ENCODE results near the gene ANKRD63. TPM values are rescaled to one million over a fixed set of nuclear protein-coding genes. Genes with fewer than 3 reads are reported as not detected.

ANKRD63 gene
- total and polyA plus RNA-seq, 2 of the 8 experiments (the other 6 are each of a cell fraction or from before 2014, with no cell fraction given) = 0.18 to 0.26 TPM

DNA sequence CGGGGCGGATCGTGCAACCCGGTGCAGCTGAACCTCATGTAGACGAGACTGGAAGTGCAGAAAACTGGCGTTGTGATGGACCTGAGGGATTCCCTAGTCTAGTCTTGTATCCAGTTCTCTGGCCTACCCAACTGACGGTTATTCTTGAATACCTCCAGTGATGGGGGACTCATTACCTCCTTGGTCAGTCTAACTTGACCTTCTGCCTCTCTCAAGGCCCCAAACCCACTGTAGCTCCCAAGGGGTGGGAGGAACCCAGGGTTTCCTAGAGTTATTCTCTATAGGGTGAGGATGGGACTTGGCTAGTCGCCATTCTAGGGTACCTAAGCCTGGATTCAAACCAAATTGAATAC, 32.6 kb downstream of the ANKRD63 start:
- H3K36me3 ChIP-seq (ENCODE audit: control insufficient read depth in 2 of 4, insufficient read depth in 4 of 4, low read length in 3 of 4) = no peaks in the 10 kb centered on the region
- H4K91ac ChIP-seq (replicated peaks; ENCODE audit: insufficient read length, low read length) = no peak overlapping the region
- no peak overlapping the region for H3K4me3 ChIP-seq (ENCODE audit: extremely low read depth in 1 of 4, insufficient read depth in 2 of 4, low read depth in 3 of 4, low read length in 4 of 4)
- no peak overlapping the region for H3K18ac ChIP-seq (ENCODE audit: extremely low read depth, low read length)
- no peak overlapping the region for H3K4ac ChIP-seq (replicated peaks; ENCODE audit: insufficient read length, low read depth, low read length)
- no peak overlapping the region for H2BK120ac ChIP-seq (replicated peaks; ENCODE audit: low read depth, low read length)
- H2BK12ac ChIP-seq (ENCODE audit: low read depth, low read length) = no peak overlapping the region
- H3K9me3 ChIP-seq (ENCODE audit: insufficient read depth in 2 of 2, low read depth in 1 of 2, low read length in 1 of 2) = no peaks in the 10 kb centered on the region
- no peak overlapping the region for H3K23ac ChIP-seq (ENCODE audit: insufficient read length)
- no peak overlapping the region for H3K4me2 ChIP-seq (ENCODE audit: insufficient read depth in 1 of 2, low read depth in 2 of 2, low read length in 2 of 2)
- 89% methylated on average over 8 of the region's 8 CpGs; no CpG with 5 or more reads in 1 of the 2 experiments for WGBS, 2 experiments (ENCODE audit: extremely low coverage in 1 of 2, insufficient coverage in 1 of 2, insufficient read length in 1 of 2, insufficient replicate concordance in 2 of 2, low coverage in 1 of 2, low lambda C conversion rate in 2 of 2, missing lambda C conversion rate in 1 of 2)
- H3K14ac ChIP-seq (ENCODE audit: insufficient read length) = no peak overlapping the region
- H4K8ac ChIP-seq (ENCODE audit: extremely low read depth, insufficient read depth, low read length) = no peak overlapping the region
- H3K23me2 ChIP-seq (ENCODE audit: low read depth, low read length) = peaks cover 7% of the 10 kb centered on the region; the same call in 1 of the 2 replicates
- H4K5ac ChIP-seq (ENCODE audit: insufficient read length, low read depth, low read length) = no peak overlapping the region
- ChIA-PET CTCF (ENCODE audit: partially characterized antibody) (interaction anchor here (1.2 to 46.3 kb wide), 6 partner anchors 10 to 65 kb away, joined by 3 to 1340 read pairs (median 12); partner anchors contain the start of gene PAK6), POLR2A (ENCODE audit: partially characterized antibody) (interaction anchor here (0.9 to 6.7 kb wide), 3 partner anchors 10 to 30 kb away, joined by 3 to 47 read pairs (median 4); partner anchors contain the start of gene PAK6)
- no peak overlapping the region for H3K56ac ChIP-seq (replicated peaks; ENCODE audit: insufficient read length, low read depth, low read length)
- H2BK5ac ChIP-seq (ENCODE audit: low read depth, low read length) = no peak overlapping the region
- DNase-seq (ENCODE audit: low read depth in 1 of 2, low spot score in 2 of 2) (no peak), FAIRE-seq (no peak)
- H3K27ac ChIP-seq (ENCODE audit: low read depth, low read length) = no peak overlapping the region
- no peak overlapping the region for H2BK20ac ChIP-seq (ENCODE audit: low read length)
- H3K79me2 ChIP-seq (ENCODE audit: control insufficient read depth in 1 of 2, insufficient read depth in 2 of 2, low read length in 2 of 2) = no peaks in the 10 kb centered on the region
- H3K79me1 ChIP-seq (ENCODE audit: low read depth, low read length) = no peaks in the 10 kb centered on the region; the same call in 1 of the 2 replicates
- no peak overlapping the region for H2BK15ac ChIP-seq (ENCODE audit: low read length)
- H3K4me1 ChIP-seq (replicated peaks in 1 of 4; ENCODE audit: control insufficient read depth in 3 of 4, insufficient read depth in 4 of 4, low read length in 3 of 4) = peaks cover 0 to 14% (median 12%) of the 10 kb centered on the region in 4 experiments; a peak in 5 of 7 replicates
- no peak for TF ChIP-seq RAD21 (IDR thresholded peaks at IDR 0.05 in 1 of 2, conservative IDR thresholded peaks at IDR 0.05 in 1 of 2; ENCODE audit: low read depth in 2 of 2, low read length in 2 of 2)
- TF ChIP-seq CHD2 (IDR thresholded peaks at IDR 0.05; ENCODE audit: low read length) = no peak
- no peak for TF ChIP-seq BCL11A (IDR thresholded peaks at IDR 0.05; ENCODE audit: low read depth in 2 of 2, low read length in 2 of 2)
- TF ChIP-seq SRF (IDR thresholded peaks at IDR 0.05; ENCODE audit: low read depth, low read length) = no peak
- TF ChIP-seq BRCA1 (IDR thresholded peaks at IDR 0.05; ENCODE audit: low read depth, low read length) = no peak
- H3K27me3 ChIP-seq (replicated peaks in 1 of 4; ENCODE audit: control insufficient read depth in 3 of 4, extremely low read depth in 1 of 4, insufficient read depth in 3 of 4, low read length in 3 of 4) = peaks cover 11 to 41% (median 32%) of the 10 kb centered on the region in 4 experiments
- H3K9ac ChIP-seq (replicated peaks in 1 of 4; ENCODE audit: extremely low read depth in 1 of 4, low read depth in 3 of 4, low read length in 3 of 4) = no peak overlapping the region
- no peaks in the 10 kb centered on the region for H4K20me1 ChIP-seq (replicated peaks in 1 of 2; ENCODE audit: control insufficient read depth in 1 of 2, insufficient read depth in 2 of 2, low read length in 2 of 2)
- no peak overlapping the region for H2AK5ac ChIP-seq (ENCODE audit: low read depth, low read length)
- H2AFZ ChIP-seq (ENCODE audit: low read length) = no peak overlapping the region

Data from H1 (cell line).